HuH-7.5 (cell line): ENCODE data around the gene SHISA7.
"Not testable (repeated sequence)": the region's sequence is repeated elsewhere in the genome, so short reads cannot be mapped to it uniquely, and the experiment has no call there.

ENCODE experiments used
- DNase-seq: peaks from one replicate; pipeline ENCODE4 v3.0.0; 2011; ENCODE audit warnings: low spot score

The SHISA7 gene

GRCh38 chr19:55446060-55446459 is 3.0 kb upstream of the SHISA7 start:
- DNase-seq: no peak

DNA sequence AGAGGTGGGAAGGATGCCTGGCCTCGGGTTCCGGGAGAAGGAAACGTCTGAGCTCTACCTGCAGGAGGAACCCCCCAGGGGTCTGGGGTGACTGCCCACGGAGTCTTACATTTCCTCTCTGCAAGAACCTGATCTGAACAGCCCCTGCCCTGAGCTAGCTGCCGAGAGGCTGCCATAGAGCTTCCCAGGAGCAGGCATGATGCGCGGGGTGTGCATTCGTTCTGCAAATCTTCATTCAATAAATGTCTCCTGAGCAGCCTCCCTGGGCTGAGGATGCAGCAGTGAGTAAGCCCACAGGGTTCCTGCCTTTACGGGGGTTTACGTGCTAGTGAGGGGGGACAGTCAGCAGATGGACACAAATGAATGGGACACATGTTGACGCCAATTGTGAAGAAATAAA is 1.5 kb upstream of the SHISA7 start:
- DNase-seq: no peak

GRCh38 chr19:55443824-55444480 is 852 bp upstream of the SHISA7 start:
- DNase-seq: no peak

- no peak for DNase-seq
Observed at GRCh38 chr19:55442372-55442961, 633 bp downstream of the SHISA7 start.

DNA sequence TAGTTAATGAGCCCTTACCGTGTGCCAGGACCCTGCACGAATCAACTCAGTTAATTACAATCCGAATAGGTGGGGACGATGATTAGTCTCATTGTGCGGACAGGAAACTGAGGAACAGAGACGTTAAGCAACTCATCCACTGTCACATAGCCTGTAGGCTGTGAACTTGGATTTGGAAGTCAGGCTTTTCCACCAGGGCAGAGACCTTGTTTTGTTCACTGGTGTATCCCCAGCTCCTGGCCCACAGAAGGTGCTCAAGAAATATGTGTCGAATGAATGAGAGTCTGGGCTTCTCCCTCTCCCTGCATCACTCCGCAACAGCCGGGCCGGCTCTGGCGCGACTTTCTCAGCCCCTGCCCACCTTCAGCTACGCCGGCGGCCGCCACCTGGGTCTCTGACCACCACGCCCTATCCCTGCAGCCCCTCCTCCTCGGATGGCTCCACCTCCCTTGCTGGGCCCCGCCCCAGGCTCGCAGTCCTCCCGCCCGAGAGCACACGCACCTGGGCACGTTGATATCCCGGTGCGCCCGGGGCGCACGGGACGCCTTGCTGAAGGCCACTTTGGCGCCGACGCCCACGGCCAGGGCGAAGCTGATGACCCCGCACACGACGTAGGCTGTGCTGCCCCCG is 1.3 kb downstream of the SHISA7 start:
- DNase-seq: no peak

DNA sequence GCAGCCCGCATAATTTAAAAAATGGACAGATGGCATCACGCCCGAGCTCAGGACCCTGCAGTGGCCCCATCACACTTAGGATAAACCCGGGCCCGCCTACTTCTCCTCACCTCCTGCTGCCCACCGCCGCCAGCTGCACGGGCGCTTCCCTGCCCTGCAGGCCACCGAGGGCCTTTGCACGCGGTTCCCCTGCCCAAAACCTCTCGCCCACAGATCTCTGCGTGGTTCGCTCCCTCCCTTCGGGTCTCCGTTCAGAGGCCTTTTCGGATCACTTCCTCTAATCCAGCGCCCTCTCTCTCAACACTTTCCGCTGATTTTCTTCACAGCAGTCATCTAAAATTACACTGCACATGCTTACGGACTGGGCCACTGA is 1.8 kb downstream of the SHISA7 start:
- DNase-seq: no peak

DNA sequence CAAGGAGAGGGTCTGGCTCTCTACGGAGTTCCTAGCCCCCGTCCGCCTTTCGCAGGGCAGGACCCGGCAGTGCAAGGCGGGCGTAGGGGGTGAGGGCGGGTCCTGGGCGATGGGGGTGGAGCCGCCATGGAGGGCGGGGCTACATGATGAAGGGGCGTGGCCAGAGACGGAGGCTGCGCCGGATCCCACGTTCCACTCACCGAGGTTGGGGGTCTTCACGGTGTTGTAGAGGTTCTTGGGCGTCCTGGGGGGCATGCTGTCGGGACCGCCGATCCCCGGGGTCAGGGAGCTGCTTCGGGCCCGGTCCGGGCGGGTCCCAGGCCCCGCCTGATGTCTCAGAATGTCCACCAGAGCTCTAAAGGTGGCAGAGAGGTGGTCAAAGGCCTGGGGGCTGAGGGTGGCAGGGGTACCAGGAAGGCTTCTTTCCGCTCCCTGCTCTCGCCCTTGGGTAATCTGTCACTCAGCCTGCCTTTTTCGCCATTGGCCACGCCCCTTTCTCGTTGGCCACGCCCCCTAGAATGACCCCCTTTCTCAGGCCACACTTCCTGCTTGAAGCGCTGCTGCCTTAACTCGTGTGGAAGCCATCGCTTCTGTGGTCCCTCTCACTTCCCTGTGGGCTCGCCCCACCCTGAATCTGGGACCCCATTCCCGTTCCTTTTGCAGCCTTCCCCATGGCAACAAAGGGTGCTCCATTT is 2.5 kb downstream of the SHISA7 start:
- no peak for DNase-seq

- no peak for DNase-seq
Observed at GRCh38 chr19:55439052-55439451, 4.0 kb downstream of the SHISA7 start.

DNA sequence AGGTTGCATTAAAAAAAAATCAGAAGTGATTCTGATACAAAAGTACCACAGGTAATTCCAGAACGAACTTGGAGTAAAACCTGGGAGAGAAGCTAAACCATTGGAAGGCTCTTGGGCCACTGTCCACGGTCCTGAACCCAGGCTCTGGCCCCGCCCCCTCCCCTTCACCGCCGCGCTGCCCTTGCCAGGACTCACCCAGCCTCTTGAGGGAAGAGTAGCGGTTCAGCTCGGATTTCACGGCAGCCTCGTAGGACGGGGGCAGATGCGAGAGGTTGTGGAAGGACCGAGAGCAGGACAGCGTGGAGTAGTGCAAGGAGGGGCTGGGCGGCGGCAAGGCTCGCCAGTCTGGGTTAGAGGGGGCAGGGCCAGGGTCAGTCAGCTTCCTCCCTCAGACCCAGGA is 5.7 kb downstream of the SHISA7 start:
- peak; percentile 92 for DNase-seq

GRCh38 chr19:55436847-55437246 is 6.3 kb downstream of the SHISA7 start:
- DNase-seq: no peak

DNA sequence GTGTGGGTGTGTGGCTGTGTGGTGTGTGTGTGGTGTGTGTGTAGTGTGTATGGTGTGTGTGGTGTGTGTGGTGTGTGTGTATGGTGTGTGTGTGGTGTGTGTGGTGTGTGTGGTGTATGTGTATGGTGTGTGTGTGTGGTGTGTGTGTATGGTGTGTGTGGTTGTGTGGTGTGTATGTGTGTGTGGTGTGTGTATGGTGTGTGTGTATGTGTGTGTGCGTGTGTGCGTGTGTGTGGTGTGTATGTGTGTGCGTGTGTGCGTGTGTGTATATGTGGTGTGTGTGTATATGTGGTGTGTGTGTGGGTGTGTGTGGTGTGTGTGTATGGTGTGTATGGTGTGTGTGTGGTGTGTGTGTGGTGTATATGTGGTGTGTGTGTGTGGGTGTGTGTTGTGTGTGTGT is 8.1 kb downstream of the SHISA7 start:
- DNase-seq: no peak

DNA sequence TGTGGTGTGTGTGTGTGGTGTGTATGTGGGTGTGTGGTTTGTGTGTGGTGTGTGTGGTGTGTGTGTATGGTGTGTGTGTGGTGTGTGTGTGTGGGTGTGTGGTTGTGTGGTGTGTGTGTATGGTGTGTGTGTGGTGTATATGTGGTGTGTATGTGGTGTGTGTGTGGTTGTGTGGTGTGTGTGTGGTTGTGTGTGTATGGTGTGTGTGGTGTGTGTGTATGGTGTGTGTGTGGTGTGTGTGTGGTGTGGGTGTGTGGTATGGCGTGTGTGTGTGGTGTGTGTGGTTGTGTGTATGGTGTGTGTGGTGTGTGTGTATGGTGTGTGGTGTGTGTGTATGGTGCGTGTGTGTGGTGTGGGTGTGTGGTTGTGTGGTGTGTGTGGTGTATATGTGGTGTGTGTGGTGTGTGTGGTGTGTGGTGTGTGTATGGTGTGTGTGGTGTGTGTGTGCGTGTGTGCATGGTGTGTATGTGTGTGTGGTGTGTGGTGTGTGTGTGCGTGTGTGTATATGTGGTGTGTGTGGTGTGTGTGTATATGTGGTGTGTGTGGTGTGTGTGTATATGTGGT is 8.7 kb downstream of the SHISA7 start:
- no peak for DNase-seq

DNA sequence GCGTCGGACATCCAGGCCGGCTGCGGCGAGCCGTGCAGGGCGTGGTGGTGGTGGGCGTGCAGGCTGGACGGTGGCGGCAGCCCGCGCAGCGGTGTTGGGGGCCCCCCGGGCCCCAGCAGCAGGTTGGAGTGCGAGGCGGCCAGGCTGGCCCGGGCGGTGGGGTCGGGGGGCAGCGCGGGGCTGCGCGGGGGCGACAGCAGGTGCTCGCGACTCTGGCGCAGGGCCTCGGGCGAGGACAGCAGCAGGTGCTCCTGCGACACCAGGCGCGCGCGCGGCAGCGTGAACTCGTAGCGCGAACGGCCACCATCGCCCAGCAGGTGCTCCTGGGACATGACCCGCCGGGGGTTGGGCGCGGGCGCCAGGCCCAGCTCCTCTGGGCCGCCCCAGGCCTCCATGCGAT is 9.8 kb downstream of the SHISA7 start:
- DNase-seq: no peak

- DNase-seq: no peak
Observed at GRCh38 chr19:55432241-55432959, 10.7 kb downstream of the SHISA7 start.

DNA sequence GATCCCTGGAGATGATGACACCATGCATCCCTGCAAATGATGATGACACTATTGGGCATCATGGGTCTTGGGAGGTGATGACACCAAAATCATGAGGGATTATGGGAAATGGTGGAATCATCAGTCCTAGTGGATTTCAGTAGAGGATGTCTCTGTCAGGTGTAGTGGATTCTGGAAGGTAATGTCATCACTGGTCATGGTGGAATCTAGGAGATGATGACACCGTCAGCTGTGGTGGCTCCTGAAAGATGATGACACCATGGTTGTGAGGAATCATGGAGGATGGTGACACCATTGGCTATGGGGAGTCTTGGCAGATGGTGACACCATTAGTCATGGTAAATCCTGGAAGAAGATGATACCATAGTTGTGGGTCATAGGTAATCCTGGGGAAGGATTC is 11.9 kb downstream of the SHISA7 start:
- DNase-seq: no peak

- DNase-seq: no peak
Observed at GRCh38 chr19:55426042-55426441, 17.1 kb downstream of the SHISA7 start.

DNA sequence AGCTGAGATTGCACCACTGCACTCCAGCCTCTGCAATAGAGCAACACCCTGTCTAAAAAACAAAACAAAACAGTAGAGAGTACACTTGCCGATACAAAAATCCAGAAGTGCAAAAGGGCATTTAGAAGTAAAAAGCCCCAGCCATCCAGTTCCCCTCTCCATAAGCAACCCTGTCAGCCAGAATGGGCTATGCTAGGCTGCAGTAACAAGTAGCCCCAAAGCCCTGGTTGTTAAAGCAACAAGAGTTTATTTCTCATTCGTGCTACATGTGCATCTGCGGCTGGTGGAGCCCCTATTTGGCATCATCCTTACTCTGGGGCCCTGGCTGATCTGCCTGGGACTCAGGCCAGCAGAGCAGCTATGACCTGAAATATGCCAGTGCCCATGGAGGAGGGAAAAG is 18.6 kb downstream of the SHISA7 start:
- no peak for DNase-seq

DNA sequence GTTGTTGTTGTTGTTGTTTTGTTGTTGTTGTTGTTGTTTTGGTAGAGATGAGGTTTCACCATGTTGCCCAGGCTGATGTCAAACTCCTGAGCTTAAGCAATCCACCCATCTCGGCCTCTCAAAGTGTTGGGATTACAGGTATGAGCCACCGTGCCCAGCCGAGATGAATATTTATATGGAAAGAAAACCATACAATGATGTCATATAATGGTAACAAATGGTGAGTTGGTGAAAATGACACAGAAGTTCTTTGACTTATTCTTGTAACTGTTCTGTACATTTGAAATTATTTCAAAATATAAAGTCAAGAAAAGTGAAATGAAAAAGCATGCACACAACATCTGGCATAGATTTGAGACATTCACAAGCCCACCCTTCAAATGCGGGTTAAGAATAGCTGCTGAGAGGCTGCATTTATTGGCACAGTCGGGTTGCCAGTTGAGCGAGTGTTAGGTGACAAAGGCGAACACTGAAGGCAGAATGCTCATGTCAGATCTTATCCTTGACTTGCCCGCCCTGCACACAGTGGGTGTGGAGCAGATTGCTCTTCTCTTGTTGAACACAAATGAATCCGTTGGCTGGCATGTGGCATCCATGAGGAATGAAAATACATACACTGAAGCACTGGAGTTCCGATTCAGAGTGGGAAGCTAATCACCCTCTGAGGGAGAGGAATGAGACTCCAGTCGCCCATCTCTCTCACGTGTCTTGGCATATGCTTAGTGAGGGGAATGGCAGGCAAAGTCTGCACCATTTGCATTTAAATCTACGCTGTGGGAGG is 19.7 kb downstream of the SHISA7 start:
- DNase-seq: no peak

DNA sequence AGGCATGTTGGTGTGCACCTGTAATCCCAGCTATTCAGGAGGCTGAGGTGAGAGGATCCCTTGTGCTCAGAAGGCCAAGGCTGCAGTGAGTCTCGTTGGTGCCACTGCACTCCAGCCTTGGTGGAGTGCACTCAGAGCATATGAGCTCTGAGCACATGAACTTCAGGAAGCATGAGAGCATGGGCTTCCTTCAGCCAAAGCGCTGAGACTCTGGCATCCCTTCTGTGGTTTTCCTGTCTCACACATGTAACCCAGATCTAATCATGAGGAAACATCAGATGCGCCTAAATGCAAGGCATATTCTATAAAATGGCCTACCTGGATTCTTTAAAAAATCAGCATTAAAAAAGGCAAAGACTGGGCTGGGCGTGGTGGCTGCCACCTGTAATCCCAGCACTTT is 21.8 kb downstream of the SHISA7 start:
- not testable (repeated sequence) for DNase-seq

DNA sequence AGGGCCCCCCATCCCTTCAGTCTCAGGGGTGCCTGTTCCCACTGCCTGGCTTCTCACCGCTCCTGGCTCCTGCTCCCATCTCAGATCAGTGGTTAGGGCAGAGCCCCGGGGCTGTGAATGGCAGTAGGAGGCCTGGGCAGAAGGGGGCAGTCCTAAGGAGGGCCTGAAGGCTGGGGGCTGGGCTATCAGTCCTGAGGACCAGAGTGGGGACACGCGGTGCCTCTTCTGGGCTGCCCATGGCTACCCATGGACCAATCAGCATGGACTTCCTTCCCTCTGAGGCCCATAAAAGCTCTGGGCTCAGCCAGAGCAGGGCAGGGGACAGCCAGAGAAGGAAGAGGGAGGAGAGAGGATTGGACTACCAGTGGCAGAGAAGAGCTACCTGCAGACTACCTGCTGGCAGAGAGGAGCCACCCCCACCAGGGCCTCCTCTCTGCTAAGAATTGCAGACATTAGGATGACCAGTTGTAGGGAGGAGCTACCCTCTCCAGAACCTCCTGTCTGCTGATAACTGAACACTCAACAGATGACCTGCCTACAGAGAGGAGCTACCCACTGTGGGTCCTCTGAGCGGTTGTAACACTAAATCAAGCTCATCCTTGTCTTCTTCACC is 23.4 kb downstream of the SHISA7 start:
- DNase-seq: no peak

DNA sequence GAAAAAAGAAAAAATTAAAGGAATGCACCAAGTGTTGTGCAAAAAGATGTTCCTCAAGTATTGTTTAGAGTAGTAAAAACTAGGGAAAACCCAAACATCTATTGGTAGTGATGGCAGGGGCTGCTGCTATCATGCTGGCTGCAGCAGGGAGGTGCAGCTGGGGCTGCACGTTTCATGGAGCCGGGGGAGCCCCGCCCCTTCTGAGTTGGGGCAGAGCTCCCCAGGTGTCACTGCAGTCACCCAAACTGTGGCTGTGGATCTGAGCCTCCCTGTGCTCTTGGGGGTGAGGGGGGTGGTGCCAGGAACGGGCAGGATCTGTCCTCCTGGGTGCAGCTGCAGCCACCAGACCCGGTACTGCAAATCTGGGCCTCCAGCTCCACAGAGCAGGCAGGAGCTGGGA is 24.0 kb downstream of the SHISA7 start:
- no peak for DNase-seq
